Astrocyte of the cerebellum (primary cell): Measurements from ENCODE around the gene SCAPER.
"Not testable (repeated sequence)": the region's sequence is repeated elsewhere in the genome, so short reads cannot be mapped to it uniquely, and the experiment has no call there.

Experiments
- DNase-seq: peaks from one replicate; pipeline ENCODE4 v3.0.0-alpha.2; 2011; ENCODE audit warnings: low read depth
- H3K4me3 ChIP-seq: 2 replicates; pipeline ENCODE4 v1.5.1; 2011; ENCODE audit warnings: mild to moderate bottlenecking, low read depth, low read length, moderate library complexity
- CTCF ChIP-seq: IDR thresholded peaks from 2 replicates; pipeline ENCODE4 v1.5.1; 2012; ENCODE audit warnings: low read length, low read depth, moderate library complexity, mild to moderate bottlenecking; ENCODE audit errors: missing control alignments
- in situ Hi-C: cut with HindIII; loops from 2 replicates; pipeline ENCODE4 v1.10.0; 2017; ENCODE audit warnings: low sequenced_read_pairs

SCAPER gene

GRCh38 chr15:76840830-76841460 lies 64.2 kb downstream of the SCAPER start:
- H3K4me3 ChIP-seq = no peak overlapping the region
- in situ Hi-C loops = loop anchor here (25.0 kb wide), 1 partner anchor 629 kb away; no protein-coding TSS in a partner anchor
- TF ChIP-seq CTCF = peak; percentile 43
- DNase-seq = peak; percentile 27

GRCh38 chr15:76839173-76839572 lies 66.0 kb downstream of the SCAPER start:
- no peak for DNase-seq
- no peak overlapping the region for H3K4me3 ChIP-seq
- in situ Hi-C loops = loop anchor here (25.0 kb wide), 1 partner anchor 627 kb away; no protein-coding TSS in a partner anchor
- no peak for TF ChIP-seq CTCF

GRCh38 chr15:76837474-76837873 lies 67.7 kb downstream of the SCAPER start:
- H3K4me3 ChIP-seq = no peak overlapping the region
- no peak for DNase-seq
- in situ Hi-C loops = loop anchor here (25.0 kb wide), 1 partner anchor 625 kb away; no protein-coding TSS in a partner anchor
- TF ChIP-seq CTCF = no peak

GRCh38 chr15:76829939-76830338 lies 75.2 kb downstream of the SCAPER start:
- no peak for DNase-seq
- H3K4me3 ChIP-seq = no peak overlapping the region
- no peak for TF ChIP-seq CTCF
- in situ Hi-C loops = loop anchor here (25.0 kb wide), 1 partner anchor 618 kb away; no protein-coding TSS in a partner anchor

GRCh38 chr15:76823890-76824289 lies 81.2 kb downstream of the SCAPER start:
- TF ChIP-seq CTCF = no peak
- in situ Hi-C loops = no loop called here
- no peak for DNase-seq
- no peak overlapping the region for H3K4me3 ChIP-seq

GRCh38 chr15:76823303-76823702 lies 81.8 kb downstream of the SCAPER start:
- TF ChIP-seq CTCF = no peak
- no peak overlapping the region for H3K4me3 ChIP-seq
- in situ Hi-C loops = no loop called here
- no peak for DNase-seq

GRCh38 chr15:76818926-76819325 lies 86.2 kb downstream of the SCAPER start:
- H3K4me3 ChIP-seq, in situ Hi-C loops, DNase-seq: not testable (repeated sequence)
